Endothelial cell of umbilical vein (primary cell): Measurements from ENCODE around the gene ANXA9. TPM values are rescaled to one million over a fixed set of nuclear protein-coding genes. Genes with fewer than 3 reads are reported as not detected.

Experiments used
- BruUV-seq: library from RNA; stranded (reverse); fragments of 400-500 nt; replicated peaks from 2 replicates; lab custom pipeline; 2021; lab: Mats Ljungman, UMichigan
- CTCF ChIA-PET: fragments of 300-600, 350-600 bp; sonication (Branson Sonifier 250); formaldehyde crosslinking; loops from one replicate; lab custom pipeline; 2021; ENCODE audit warnings: antibody characterized with exemption, inconsistent platforms; lab: Charles Lee
- POLR2A ChIA-PET: fragments of 300-600, 350-600 bp; sonication (Branson Sonifier 250); formaldehyde crosslinking; loops from one replicate; lab custom pipeline; 2021; ENCODE audit warnings: antibody characterized with exemption, inconsistent platforms; lab: Charles Lee
- DNase-seq: peaks from one replicate; pipeline ENCODE4 v3.0.0-alpha.2; 2011; ENCODE audit warnings: low read depth, low spot score
- FAIRE-seq: peaks from 2 replicates; lab custom pipeline; 2011; peaks lifted over from hg19 to GRCh38; lab: Jason Lieb, UNC
- H2AFZ ChIP-seq: 2 replicates; pipeline ENCODE4 v1.6.0; 2012; ENCODE audit warnings: low read depth, low read length, control low read depth, inconsistent platforms
- H3K27ac ChIP-seq: 2 replicates; pipeline ENCODE4 v1.5.1; 2011; ENCODE audit warnings: low read depth, mild to moderate bottlenecking, control low read depth, low read length, moderate library complexity; ENCODE audit not compliant: insufficient read depth
- H3K27me3 ChIP-seq, 2 experiments: 2 replicates each; pipeline versions ENCODE4 v1.6.0 to v1.6.1; 2011; ENCODE audit warnings: low read length in 2 of 2, mixed read lengths in 1 of 2; ENCODE audit not compliant: control insufficient read depth in 2 of 2, insufficient read depth in 2 of 2
- H3K36me3 ChIP-seq, 2 experiments: 2 replicates in 1 of 2; 3 replicates in 1 of 2; pipeline ENCODE4 v1.5.1; 2011; ENCODE audit warnings: low read length in 2 of 2, mild to moderate bottlenecking in 1 of 2, moderate library complexity in 1 of 2; ENCODE audit not compliant: control insufficient read depth in 2 of 2, insufficient read depth in 2 of 2; ENCODE audit errors: extremely low read depth in 1 of 2
- H3K4me1 ChIP-seq: 3 replicates; pipeline ENCODE4 v1.5.1; 2011; ENCODE audit warnings: mild to moderate bottlenecking, low read length; ENCODE audit not compliant: control insufficient read depth, insufficient read depth; ENCODE audit errors: extremely low read depth
- H3K4me2 ChIP-seq: 2 replicates; pipeline ENCODE4 v1.6.1; 2011; ENCODE audit warnings: low read length, control low read depth, mixed read lengths; ENCODE audit not compliant: insufficient read depth
- H3K4me3 ChIP-seq, 3 experiments: fragments of 200-600 bp in 1 of 3; sonication (generic), shearing (Covaris generic) in 1 of 3; replicated peaks in 1 of 3; 2 replicates each; pipeline ENCODE4 v1.5.1; 2011 to 2016; ENCODE audit warnings: control low read depth in 3 of 3, low read length in 3 of 3, mild to moderate bottlenecking in 2 of 3, inconsistent platforms in 1 of 3, low read depth in 1 of 3, moderate library complexity in 1 of 3; ENCODE audit not compliant: insufficient read depth in 1 of 3
- H3K79me2 ChIP-seq: 2 replicates; pipeline ENCODE4 v1.6.0; 2012; ENCODE audit warnings: low read length, inconsistent platforms; ENCODE audit not compliant: control insufficient read depth, insufficient read depth
- H3K9ac ChIP-seq: replicated peaks from 2 replicates; pipeline ENCODE3; 2011; ENCODE audit warnings: low read length, control low read depth; ENCODE audit not compliant: insufficient read depth; ENCODE audit errors: extremely low read depth
- H3K9me1 ChIP-seq: replicated peaks from 3 replicates; pipeline ENCODE4 v1.6.0; 2011; ENCODE audit warnings: mild to moderate bottlenecking, low read length; ENCODE audit not compliant: control insufficient read depth, insufficient read depth; ENCODE audit errors: extremely low read depth
- H3K9me3 ChIP-seq: replicated peaks from 2 replicates; pipeline ENCODE4 v1.5.1; 2012; ENCODE audit warnings: low read length, inconsistent platforms; ENCODE audit not compliant: control insufficient read depth, insufficient read depth
- H4K20me1 ChIP-seq: replicated peaks from 2 replicates; pipeline ENCODE3; 2011; ENCODE audit warnings: mild to moderate bottlenecking, low read length; ENCODE audit not compliant: control insufficient read depth, insufficient read depth; ENCODE audit errors: extremely low read depth
- EZH2 ChIP-seq: IDR thresholded peaks from 2 replicates; pipeline ENCODE4 v1.6.1; 2012; ENCODE audit warnings: borderline replicate concordance, low read depth, mild to moderate bottlenecking, moderate library complexity, low read length, inconsistent platforms; ENCODE audit not compliant: severe bottlenecking
- FOS ChIP-seq: IDR thresholded peaks from 2 replicates; pipeline ENCODE4 v1.6.1; 2011; ENCODE audit warnings: mild to moderate bottlenecking, low read length, moderate library complexity, borderline replicate concordance; ENCODE audit not compliant: insufficient read depth
- GATA2 ChIP-seq: IDR thresholded peaks from 2 replicates; pipeline ENCODE4 v1.7.0; 2011; ENCODE audit warnings: low read depth, mild to moderate bottlenecking, moderate library complexity, mixed read lengths, low read length; ENCODE audit not compliant: insufficient read length, insufficient read depth
- JUN ChIP-seq: IDR thresholded peaks from 2 replicates; pipeline ENCODE4 v1.6.1; 2011; ENCODE audit warnings: borderline replicate concordance, low read depth; ENCODE audit not compliant: insufficient read length, insufficient read depth
- MYC ChIP-seq: IDR thresholded peaks from one replicate; pipeline ENCODE4 v1.6.1; 2011; ENCODE audit warnings: mild to moderate bottlenecking, low read depth, low read length
- POLR2A ChIP-seq: IDR thresholded peaks from 2 replicates; pipeline ENCODE4 v1.6.1; 2012; ENCODE audit warnings: low read depth, mild to moderate bottlenecking, control low read depth, low read length
- POLR2AphosphoS5 ChIP-seq: IDR thresholded peaks from 2 replicates; pipeline ENCODE4 v1.6.1; 2012; ENCODE audit warnings: low read depth, mild to moderate bottlenecking, control low read depth, low read length, moderate library complexity; ENCODE audit not compliant: insufficient read depth
- dilution Hi-C: fragments of 300-500 bp; cut with MboI; formaldehyde crosslinking; loops from one replicate; pipeline ENCODE4 v1.15.0; 2019; ENCODE audit warnings: low sequenced_read_pairs; ENCODE audit not compliant: extremely low pct_ligation_motif_present
- intact Hi-C: fragments of 100-400 bp; cut with micrococcal nuclease; formaldehyde crosslinking; loops from one replicate; pipeline ENCODE4 v1.10.0; 2022
- polyA plus RNA-seq, 4 experiments: library from polyadenylated mRNA; depleted of rRNA in 3 of 4; stranded (reverse) in 3 of 4; unstranded in 1 of 4; fragments of >200 nt; gene quantifications; 2 replicates each; pipeline versions ENCODE4 v1.2.1 to v1.2.3, GENCODE V29; 2011 to 2012; ENCODE audit warnings: missing spikeins in 1 of 4
- total RNA-seq: library from RNA; stranded (reverse); gene quantifications from 2 replicates; pipeline ENCODE4 v1.2.3, GENCODE V29; 2021
- TF ChIP-seq, protein P1 (sequence below), 2 donors: IDR thresholded peaks; 1 replicate in 1 of 2; 2 replicates in 1 of 2; pipeline ENCODE4 v1.5.1; 2011; ENCODE audit warnings: low read length in 2 of 2, mild to moderate bottlenecking in 2 of 2, moderate library complexity in 2 of 2, control low read depth in 1 of 2, inconsistent platforms in 1 of 2, low read depth in 1 of 2; ENCODE audit not compliant: insufficient read depth in 1 of 2; ENCODE audit errors: extremely low read depth in 1 of 2
- TF ChIP-seq, protein P2 (sequence below): IDR thresholded peaks from 2 replicates; pipeline ENCODE4 v1.6.1; 2011; ENCODE audit not compliant: insufficient read depth, insufficient read length

Gene ANXA9
- total and polyA plus RNA-seq, 2 donors (not counting 3 experiments of a cell fraction or from before 2014, with no cell fraction given), result not detected

DNA sequence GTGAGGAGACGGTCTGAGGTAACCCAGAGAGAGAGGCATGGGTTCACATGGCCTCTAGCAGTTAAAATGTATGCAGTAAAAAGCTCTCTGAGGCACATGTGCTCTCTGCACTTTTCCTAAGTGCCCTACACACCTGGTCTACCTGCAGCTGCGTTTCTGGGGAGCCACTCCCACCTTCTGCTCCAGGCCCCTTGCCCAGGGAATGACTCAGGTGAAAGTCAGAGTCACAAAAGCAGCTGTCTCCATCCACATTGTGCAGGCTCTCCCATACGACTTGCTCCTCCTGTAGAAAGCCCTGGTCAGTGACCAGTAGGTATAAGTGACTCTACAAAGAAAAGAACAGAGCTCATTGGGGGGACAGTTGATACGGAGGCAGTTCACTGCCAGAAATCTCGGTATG is 15.9 kb downstream of the ANXA9 start:
- Histone ChIP-seq H2AFZ (no peak overlapping the region), H4K20me1 (no peaks in the 10 kb centered on the region), H3K36me3 (peaks cover 0 to 11% of the 10 kb centered on the region in 2 experiments), H3K4me2 (no peak overlapping the region), H3K27me3 (no peaks in the 10 kb centered on the region), H3K4me1 (peaks cover 11% of the 10 kb centered on the region), H3K4me3 (no peak overlapping the region), H3K79me2 (no peaks in the 10 kb centered on the region), H3K27ac (no peak overlapping the region), H3K9me1 (no peaks in the 10 kb centered on the region), H3K9me3 (no peaks in the 10 kb centered on the region), H3K9ac (no peak overlapping the region)
- POLR2A ChIA-PET, result interaction anchor here (0.7 to 0.8 kb wide), 2 partner anchors 8 to 17 kb away, joined by 3 read pairs; partner anchors contain the start of gene MINDY1
- FAIRE-seq (no peak), DNase-seq (no peak)
- no TSS peak for BruUV-seq
- intact Hi-C loops (no loop called here), dilution Hi-C loops (no loop called here)
- TF ChIP-seq JUN (no peak), EZH2 (no peak), GATA2 (no peak), FOS (no peak), POLR2A (no peak), MYC (no peak), POLR2AphosphoS5 (no peak)
- TF ChIP-seq, protein P1, sequence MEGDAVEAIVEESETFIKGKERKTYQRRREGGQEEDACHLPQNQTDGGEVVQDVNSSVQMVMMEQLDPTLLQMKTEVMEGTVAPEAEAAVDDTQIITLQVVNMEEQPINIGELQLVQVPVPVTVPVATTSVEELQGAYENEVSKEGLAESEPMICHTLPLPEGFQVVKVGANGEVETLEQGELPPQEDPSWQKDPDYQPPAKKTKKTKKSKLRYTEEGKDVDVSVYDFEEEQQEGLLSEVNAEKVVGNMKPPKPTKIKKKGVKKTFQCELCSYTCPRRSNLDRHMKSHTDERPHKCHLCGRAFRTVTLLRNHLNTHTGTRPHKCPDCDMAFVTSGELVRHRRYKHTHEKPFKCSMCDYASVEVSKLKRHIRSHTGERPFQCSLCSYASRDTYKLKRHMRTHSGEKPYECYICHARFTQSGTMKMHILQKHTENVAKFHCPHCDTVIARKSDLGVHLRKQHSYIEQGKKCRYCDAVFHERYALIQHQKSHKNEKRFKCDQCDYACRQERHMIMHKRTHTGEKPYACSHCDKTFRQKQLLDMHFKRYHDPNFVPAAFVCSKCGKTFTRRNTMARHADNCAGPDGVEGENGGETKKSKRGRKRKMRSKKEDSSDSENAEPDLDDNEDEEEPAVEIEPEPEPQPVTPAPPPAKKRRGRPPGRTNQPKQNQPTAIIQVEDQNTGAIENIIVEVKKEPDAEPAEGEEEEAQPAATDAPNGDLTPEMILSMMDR (IDR thresholded peaks at IDR 0.05; ENCODE audit: extremely low read depth in 1 of 2, insufficient read depth in 1 of 2, low read depth in 1 of 2, low read length in 2 of 2), result no peak
- TF ChIP-seq, protein P2, sequence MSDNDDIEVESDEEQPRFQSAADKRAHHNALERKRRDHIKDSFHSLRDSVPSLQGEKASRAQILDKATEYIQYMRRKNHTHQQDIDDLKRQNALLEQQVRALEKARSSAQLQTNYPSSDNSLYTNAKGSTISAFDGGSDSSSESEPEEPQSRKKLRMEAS, result no peak
- CTCF ChIA-PET, result interaction anchor here (0.8 to 12.3 kb wide), 4 partner anchors 8 to 50 kb away, joined by 3 to 278 read pairs (median 65); partner anchors contain the start of genes ANXA9, C1orf56, CERS2 and MINDY1
